CD4-positive, alpha-beta T cell treated with Interferon gamma for 1 hour (primary cell): ENCODE results near the gene MBNL2.
"Not testable (repeated sequence)": the region's sequence is repeated elsewhere in the genome, so short reads cannot be mapped to it uniquely, and the experiment has no call there.

Source experiments
- DNase-seq: peaks from one replicate; pipeline ENCODE4 v3.0.0-alpha.2; 2020

The MBNL2 gene

DNA sequence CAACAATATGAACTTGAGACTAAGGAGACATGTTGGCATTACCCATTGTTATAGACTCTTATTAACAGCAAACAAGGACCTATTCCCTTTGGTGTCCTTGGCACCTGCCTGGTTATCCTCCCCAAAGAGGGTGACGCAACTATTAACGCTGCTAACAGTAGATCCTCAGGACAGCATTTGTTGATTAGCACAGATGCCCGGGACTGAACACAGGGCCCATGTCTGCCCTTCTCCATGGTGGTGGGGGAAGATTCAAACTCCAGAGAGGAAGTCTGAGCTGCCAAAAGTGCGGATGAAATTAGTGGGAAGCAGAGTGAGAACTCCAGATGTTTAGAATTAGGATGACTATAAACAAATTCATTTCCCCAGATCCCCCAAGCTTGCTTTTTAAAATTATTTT, 110.6 kb downstream of the MBNL2 start:
- no peak for DNase-seq

- no peak for DNase-seq
Observed at GRCh38 chr13:97333983-97334382, 111.8 kb downstream of the MBNL2 start.

- no peak for DNase-seq
Observed at GRCh38 chr13:97334690-97335089, 112.6 kb downstream of the MBNL2 start.

DNA sequence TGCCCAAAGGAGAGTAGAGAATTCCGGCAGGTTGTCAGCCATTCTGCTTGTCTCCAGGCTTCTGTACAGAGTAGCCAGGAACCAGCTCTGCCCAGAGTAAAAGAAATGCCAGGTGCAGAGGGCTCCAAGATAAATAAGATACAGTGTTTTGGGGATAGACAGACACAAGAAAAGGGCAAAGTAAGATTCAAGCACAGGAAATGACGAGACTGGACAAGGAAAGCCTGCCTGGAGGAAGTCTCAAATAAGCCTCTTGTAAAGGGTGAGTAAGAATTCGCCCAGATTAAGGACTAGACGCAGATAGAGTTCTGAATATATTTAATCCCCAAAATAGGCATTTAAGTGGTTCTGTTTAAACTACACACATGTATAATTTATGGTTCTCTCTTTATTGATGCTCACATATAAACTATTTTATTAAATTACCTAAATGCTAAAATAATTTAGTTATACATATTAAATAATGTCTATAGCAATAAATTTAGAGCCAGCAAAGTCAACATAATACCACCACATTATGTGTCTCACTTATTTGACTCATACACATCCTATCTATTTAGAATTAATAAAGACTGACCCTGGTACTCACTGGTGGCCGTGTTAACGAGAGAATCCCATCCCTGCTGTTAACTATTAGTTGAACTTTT, 113.5 kb downstream of the MBNL2 start:
- no peak for DNase-seq

DNA sequence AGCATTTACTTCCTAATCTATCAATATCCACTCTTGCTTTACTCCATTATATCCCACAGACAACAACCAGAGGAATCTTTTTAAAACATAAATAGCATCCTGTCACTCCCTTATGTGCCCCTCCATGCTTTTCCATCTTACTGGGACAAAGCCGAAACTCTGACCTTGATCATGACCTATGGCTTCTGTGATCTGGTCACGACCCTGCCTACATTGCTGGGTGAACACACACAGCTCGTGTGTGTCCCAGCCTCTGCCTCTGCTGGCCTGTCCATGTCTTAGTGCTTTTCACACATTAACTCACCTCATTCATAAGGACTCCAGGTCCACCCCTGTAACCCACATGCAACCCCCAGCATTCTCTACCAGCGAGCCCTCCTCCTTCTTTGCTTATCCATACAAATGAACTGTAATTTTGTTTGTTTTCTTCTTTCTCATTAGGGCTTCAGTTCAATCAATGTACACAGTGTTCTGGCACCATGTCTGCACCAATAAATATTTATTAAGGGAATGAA, 115.9 kb downstream of the MBNL2 start:
- no peak for DNase-seq

- no peak for DNase-seq
Observed at GRCh38 chr13:97338571-97338970, 116.4 kb downstream of the MBNL2 start.

DNA sequence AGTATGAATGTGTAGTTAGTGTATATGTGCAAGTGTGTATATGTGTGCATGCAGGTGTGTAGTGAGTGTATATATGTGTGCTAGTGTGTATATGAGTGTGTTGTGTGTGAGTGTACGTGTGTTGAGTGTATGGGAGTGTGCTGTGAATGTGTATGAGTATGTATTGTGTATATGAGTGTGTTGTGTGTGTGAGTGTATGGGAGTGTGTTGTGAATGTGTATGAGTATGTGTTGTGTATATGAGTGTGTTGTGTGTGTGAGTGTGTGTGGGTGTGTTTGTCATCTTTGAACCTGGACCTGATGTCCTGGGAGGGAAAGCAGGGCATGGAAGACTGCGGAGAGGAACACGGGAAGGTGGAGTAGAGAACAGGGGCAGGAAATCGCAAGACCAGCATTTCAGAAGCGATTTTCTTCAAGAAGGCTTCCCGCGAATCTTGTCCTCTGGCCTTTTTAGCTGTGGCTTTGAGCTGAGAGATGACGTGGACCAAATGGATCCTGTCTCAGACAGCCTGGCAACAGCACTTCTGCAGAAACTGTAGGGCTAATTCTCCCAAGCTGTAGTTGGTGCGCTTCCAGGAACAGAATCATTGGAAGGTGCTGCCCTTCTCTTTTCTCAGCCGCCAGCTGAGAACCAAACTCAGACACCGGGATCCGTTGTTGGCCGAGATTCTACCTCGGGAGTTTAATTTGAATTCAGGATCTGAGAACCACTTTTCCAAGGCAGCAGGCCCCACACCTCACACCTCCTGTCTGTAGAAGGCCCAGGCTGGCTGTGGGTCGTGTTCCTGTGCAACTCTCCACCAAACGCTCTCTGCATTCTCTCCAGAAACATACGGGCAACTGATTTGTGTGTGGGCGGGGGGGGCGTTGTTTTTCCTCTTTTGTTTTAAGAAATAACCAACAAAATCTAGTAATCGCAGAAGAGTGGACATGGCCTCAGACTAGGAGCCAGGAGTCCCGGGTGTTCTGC, 117.2 kb downstream of the MBNL2 start:
- no peak for DNase-seq

DNA sequence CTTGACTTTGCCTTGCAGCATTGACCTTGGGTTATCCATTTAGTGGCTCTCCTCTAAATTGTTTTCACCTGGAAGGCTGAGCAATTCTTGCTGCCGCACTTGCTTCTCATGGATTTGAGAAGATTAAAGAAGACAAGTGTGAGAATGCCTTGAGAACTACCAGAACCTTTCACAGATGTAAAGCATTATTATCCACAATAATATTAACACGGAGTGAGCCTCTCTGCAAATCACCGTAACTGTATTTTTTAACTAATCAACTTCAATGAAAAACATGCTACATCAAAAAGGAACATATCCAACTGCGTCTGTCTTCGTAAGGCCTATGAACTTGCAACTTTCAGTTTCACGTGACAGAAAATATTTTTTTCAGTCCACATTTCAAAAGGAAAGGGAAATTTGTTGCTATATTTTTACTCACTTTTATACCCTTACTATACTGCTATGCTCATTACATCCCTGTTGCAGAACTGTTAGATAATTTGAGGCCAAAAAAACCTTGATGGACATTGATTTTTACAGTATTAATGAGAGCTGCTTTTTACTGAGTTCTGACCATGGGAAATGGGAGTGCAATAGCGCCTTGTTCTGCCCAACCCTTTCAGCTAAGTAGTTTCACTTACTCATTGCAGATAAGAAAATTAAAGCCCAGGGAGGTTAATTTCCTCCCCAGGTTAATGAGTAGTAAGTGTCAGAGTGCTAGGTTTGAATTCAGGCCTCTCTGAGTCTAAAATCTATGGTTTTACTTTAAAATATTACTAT, 118.0 kb downstream of the MBNL2 start:
- no peak for DNase-seq

DNA sequence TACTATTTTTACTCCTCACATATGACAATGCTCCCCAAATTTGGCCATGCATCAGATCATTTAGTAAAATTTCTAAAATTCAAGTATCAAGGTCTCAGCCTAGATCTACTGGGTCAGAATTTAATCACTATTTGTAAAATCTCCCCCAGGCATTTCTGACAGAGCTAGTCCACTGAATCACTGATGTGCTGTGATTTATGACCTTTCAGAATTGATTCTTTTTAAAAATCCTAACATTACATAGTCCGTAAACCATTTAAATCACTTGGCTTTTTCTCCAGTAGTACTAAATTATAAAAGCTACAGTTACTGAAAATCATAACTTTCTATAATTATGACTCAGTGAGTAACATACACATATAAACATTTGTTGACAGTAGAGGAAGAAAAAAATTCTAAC, 119.0 kb downstream of the MBNL2 start:
- no peak for DNase-seq

- no peak for DNase-seq
Observed at GRCh38 chr13:97342136-97342535, 120.0 kb downstream of the MBNL2 start.

- DNase-seq: no peak
Observed at GRCh38 chr13:97342936-97343335, 120.8 kb downstream of the MBNL2 start.

- peak; percentile 15 for DNase-seq
Observed at GRCh38 chr13:97344265-97345175, 122.4 kb downstream of the MBNL2 start.

DNA sequence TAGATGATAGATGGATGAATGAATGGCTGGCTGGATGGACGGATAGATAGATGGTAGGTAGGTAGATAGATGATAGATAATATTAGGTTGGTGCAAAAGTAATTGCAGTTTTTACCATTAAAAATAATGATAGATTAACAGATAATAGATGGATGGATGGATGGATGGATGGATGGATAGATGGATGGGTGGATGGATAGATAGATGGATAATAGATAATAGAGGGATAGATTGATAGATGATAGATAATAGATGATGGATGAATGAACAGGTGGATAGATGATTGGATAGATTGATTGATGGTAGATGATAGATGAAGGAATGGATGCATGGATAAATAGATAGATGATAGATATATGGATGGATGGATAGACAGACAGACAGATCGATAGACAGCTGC, 124.0 kb downstream of the MBNL2 start:
- no peak for DNase-seq

- no peak for DNase-seq
Observed at GRCh38 chr13:97346561-97347254, 124.6 kb downstream of the MBNL2 start.

- no peak for DNase-seq
Observed at GRCh38 chr13:97347255-97347932, 125.3 kb downstream of the MBNL2 start.

DNA sequence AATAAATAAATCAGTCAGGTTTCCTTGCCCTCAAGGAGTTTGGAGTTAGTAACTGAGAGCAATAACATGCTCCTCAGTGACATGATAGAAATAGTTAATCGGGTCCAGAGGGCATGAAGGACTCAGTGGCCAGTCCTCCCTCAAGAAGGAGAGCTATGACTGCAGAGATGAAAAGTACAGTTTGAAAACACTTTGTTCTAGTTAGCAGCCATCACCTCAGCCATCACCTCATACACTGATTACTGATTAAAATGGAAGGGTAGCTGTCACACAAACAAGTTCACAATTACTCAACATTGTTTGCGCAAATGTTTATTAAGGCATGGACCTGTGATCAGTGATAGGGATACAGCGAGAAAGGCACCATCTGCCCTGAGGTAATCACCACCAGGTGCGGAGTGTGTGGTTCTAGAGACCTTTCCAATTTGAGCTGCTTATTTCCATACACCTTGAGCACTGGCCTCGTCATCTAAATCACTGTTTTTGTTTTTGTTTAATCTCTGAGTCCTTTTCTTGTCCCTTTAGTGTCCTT, 126.5 kb downstream of the MBNL2 start:
- DNase-seq: no peak

- DNase-seq: not testable (repeated sequence)
Observed at GRCh38 chr13:97352012-97352411, 129.9 kb downstream of the MBNL2 start.

- no peak for DNase-seq
Observed at GRCh38 chr13:97352815-97353214, 130.7 kb downstream of the MBNL2 start.

GRCh38 chr13:97353927-97354675, 132.0 kb downstream of the MBNL2 start:
- DNase-seq: no peak

DNA sequence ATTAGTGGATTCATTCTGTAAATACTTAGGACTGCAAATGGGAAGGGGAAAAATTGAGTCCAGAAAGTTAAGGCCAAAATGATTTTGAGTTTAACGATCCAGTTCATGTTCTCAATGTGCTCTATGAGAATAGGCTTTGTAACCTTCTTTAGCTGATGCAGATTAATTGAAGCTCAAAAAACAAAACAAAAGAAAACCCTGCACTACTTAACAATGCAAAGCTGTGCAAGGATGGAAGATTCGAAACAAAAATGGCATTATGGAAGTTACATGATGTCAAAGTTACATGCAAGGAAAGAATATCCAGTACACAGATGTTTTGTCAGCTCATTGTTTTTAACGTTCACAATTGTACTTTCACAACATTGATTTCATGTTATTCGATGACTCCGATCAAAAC, 132.7 kb downstream of the MBNL2 start:
- DNase-seq: no peak
